Skin epidermis (tissue), 12 donors: ENCODE data around the gene NFATC2.

Experiments used
- H3K27ac ChIP-seq, 21 experiments: fragments of 200-600 bp; sonication (generic) in 11 of 21; one replicate each; pipeline ENCODE4 v1.5.0; 2020; ENCODE audit warnings: mild to moderate bottlenecking in 3 of 21, inconsistent platforms in 2 of 21, moderate library complexity in 2 of 21
- H3K4me3 ChIP-seq, 7 experiments: fragments of 200-600 bp; sonication (generic) in 2 of 7; one replicate each; pipeline ENCODE4 v1.5.0; 2020; ENCODE audit warnings: inconsistent platforms in 2 of 7, mild to moderate bottlenecking in 2 of 7, moderate library complexity in 1 of 7

NFATC2 gene

GRCh38 chr20:51427651-51428291 lies 114.7 kb downstream of the NFATC2 start:
- H3K4me3 ChIP-seq, result no peak overlapping the region
- peak overlapping the region in 2 of 21 experiments; percentile 34 to 58 for H3K27ac ChIP-seq

GRCh38 chr20:51426718-51427650 lies 115.5 kb downstream of the NFATC2 start:
- H3K27ac ChIP-seq, result peak overlapping the region in 3 of 21 experiments; percentile 16 to 33 (median 31)
- no peak overlapping the region for H3K4me3 ChIP-seq

GRCh38 chr20:51425347-51426106 lies 117.0 kb downstream of the NFATC2 start:
- Histone ChIP-seq H3K4me3 (no peak overlapping the region), H3K27ac (peak overlapping the region in 13 of 21 experiments; percentile 30 to 87 (median 58))

GRCh38 chr20:51424270-51425117 lies 118.0 kb downstream of the NFATC2 start:
- Histone ChIP-seq H3K4me3 (no peak overlapping the region), H3K27ac (peak overlapping the region in 15 of 21 experiments; percentile 3 to 87 (median 37))

GRCh38 chr20:51423810-51424209 lies 118.7 kb downstream of the NFATC2 start:
- H3K27ac ChIP-seq, result peak overlapping the region in 14 of 21 experiments; percentile 3 to 87 (median 38)
- H3K4me3 ChIP-seq, result no peak overlapping the region

- peak overlapping the region in 8 of 21 experiments; percentile 3 to 87 (median 48) for H3K27ac ChIP-seq
- no peak overlapping the region for H3K4me3 ChIP-seq
Observed at GRCh38 chr20:51423290-51423667, 119.2 kb downstream of the NFATC2 start.

- Histone ChIP-seq H3K27ac (peak overlapping the region in 3 of 21 experiments; percentile 3 to 87 (median 39)), H3K4me3 (no peak overlapping the region)
Observed at GRCh38 chr20:51422514-51423289, 119.8 kb downstream of the NFATC2 start.

- Histone ChIP-seq H3K4me3 (no peak overlapping the region), H3K27ac (peak overlapping the region in 1 of 21 experiments; percentile 40)
Observed at GRCh38 chr20:51420805-51421204, 121.7 kb downstream of the NFATC2 start.

GRCh38 chr20:51420111-51420510 lies 122.4 kb downstream of the NFATC2 start:
- Histone ChIP-seq H3K4me3 (no peak overlapping the region), H3K27ac (peak overlapping the region in 3 of 21 experiments; percentile 1 to 40 (median 28))

GRCh38 chr20:51419646-51420045 lies 122.9 kb downstream of the NFATC2 start:
- Histone ChIP-seq H3K27ac (peak overlapping the region in 4 of 21 experiments; percentile 1 to 41 (median 34)), H3K4me3 (no peak overlapping the region)

GRCh38 chr20:51419231-51419630 lies 123.3 kb downstream of the NFATC2 start:
- Histone ChIP-seq H3K4me3 (no peak overlapping the region), H3K27ac (peak overlapping the region in 3 of 21 experiments; percentile 28 to 41 (median 40))

GRCh38 chr20:51418137-51418529 lies 124.4 kb downstream of the NFATC2 start:
- no peak overlapping the region for H3K4me3 ChIP-seq
- H3K27ac ChIP-seq, result peak overlapping the region in 6 of 21 experiments; percentile 0 to 89 (median 64)

GRCh38 chr20:51417250-51418136 lies 125.0 kb downstream of the NFATC2 start:
- Histone ChIP-seq H3K27ac (peak overlapping the region in 12 of 21 experiments; percentile 0 to 89 (median 28)), H3K4me3 (no peak overlapping the region)

- no peak overlapping the region for H3K4me3 ChIP-seq
- H3K27ac ChIP-seq, result peak overlapping the region in 12 of 21 experiments; percentile 0 to 89 (median 36)
Observed at GRCh38 chr20:51416532-51417249, 125.8 kb downstream of the NFATC2 start.

- H3K27ac ChIP-seq, result peak overlapping the region in 11 of 21 experiments; percentile 15 to 89 (median 59)
- no peak overlapping the region for H3K4me3 ChIP-seq
Observed at GRCh38 chr20:51413857-51414256, 128.7 kb downstream of the NFATC2 start.

- peak overlapping the region in 15 of 21 experiments; percentile 1 to 89 (median 59) for H3K27ac ChIP-seq
- H3K4me3 ChIP-seq, result no peak overlapping the region
Observed at GRCh38 chr20:51412951-51413481, 129.5 kb downstream of the NFATC2 start.
